GM12878 (cell line): ENCODE results near the gene RSPH9.

ENCODE experiments used
- CEBPB ChIP-seq, 2 experiments: fragments of 150-350 bp in 1 of 2; IDR thresholded peaks; 2 replicates each; pipeline ENCODE4 v1.6.1; 2012 to 2014; ENCODE audit warnings: low read depth in 2 of 2, low read length in 2 of 2, borderline replicate concordance in 1 of 2, inconsistent platforms in 1 of 2
- ZZZ3 ChIP-seq: IDR thresholded peaks from 2 replicates; pipeline ENCODE4 v1.6.1; 2011; ENCODE audit warnings: low read depth; ENCODE audit not compliant: control insufficient read depth, insufficient read length

DNA sequence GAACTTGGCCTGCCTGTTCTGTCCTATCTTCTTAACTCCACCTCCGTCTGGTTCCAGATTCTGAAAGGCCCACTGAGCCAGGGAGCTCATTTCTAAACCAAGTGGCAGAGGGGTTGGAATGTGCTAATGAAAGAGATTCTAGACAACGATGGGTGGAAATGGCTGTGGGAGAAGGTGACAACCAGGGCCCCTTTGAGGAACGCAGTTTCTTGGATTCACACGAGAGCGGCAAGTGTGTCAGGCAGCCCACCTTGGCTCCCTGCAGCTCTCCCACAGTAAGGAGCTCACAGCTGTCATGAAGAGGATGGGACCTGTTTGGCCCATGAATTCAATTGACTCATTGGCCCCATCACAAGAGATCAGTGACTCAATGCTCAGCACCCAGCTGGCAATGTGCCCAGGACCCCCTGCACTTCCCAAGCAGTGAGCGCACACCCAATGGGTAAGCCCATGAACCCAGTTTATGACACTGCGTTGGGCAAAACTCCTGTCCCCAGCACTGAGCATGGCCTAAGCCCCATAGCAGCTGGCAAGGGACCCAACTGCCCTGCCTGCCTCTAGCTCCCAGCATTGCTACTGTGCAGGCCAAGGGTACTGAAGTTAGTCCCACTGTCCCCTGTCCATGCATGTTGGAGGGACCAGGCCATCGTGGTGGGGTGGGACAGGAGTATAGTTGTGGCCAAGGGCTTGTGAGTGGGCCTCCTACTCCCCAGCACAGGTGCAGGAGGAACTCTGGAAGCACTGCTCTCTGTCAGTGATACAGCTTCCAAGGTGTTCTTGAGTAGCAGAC lies 26.4 kb downstream of the RSPH9 start:
- TF ChIP-seq CEBPB (IDR thresholded peaks at IDR 0.05; ENCODE audit: borderline replicate concordance in 1 of 2, low read depth in 2 of 2, low read length in 2 of 2): no peak
- TF ChIP-seq ZZZ3: no peak
